Osteocyte (in vitro differentiated cells): Measurements from ENCODE around the gene CLIP1. TPM values are rescaled to one million over a fixed set of nuclear protein-coding genes. Genes with fewer than 3 reads are reported as not detected.

ENCODE experiments used
- DNase-seq: peaks from one replicate; pipeline ENCODE4 v3.0.0; 2021; ENCODE audit warnings: mixed read lengths; ENCODE audit not compliant: unreplicated experiment; ENCODE audit errors: extremely low spot score
- H3K27ac Mint-ChIP-seq: one replicate; pipeline ENCODE4 v1.8.0; 2021; ENCODE audit warnings: mild to moderate bottlenecking, mixed read lengths; ENCODE audit not compliant: unreplicated experiment
- H3K27me3 Mint-ChIP-seq: one replicate; pipeline ENCODE4 v1.8.0; 2021; ENCODE audit warnings: mixed read lengths; ENCODE audit not compliant: unreplicated experiment
- H3K36me3 Mint-ChIP-seq: one replicate; pipeline ENCODE4 v1.8.0; 2021; ENCODE audit warnings: mixed read lengths; ENCODE audit not compliant: unreplicated experiment
- H3K4me1 Mint-ChIP-seq: one replicate; pipeline ENCODE4 v1.8.0; 2021; ENCODE audit warnings: mixed read lengths; ENCODE audit not compliant: unreplicated experiment
- H3K4me3 Mint-ChIP-seq: one replicate; pipeline ENCODE4 v1.8.0; 2021; ENCODE audit warnings: mild to moderate bottlenecking, moderate library complexity, mixed read lengths; ENCODE audit not compliant: unreplicated experiment
- H3K9me3 Mint-ChIP-seq: one replicate; pipeline ENCODE4 v1.8.0; 2021; ENCODE audit warnings: mixed read lengths; ENCODE audit not compliant: unreplicated experiment
- total RNA-seq: library from RNA; stranded (reverse); gene quantifications from 2 replicates; pipeline ENCODE4 v1.2.1, GENCODE V29; 2021
- TF ChIP-seq, protein P1 (sequence below): fragments of 200-600 bp; sonication (generic); IDR thresholded peaks from 2 replicates; pipeline ENCODE4 v1.5.0; 2021; ENCODE audit warnings: antibody characterized with exemption, mild to moderate bottlenecking, moderate library complexity

The CLIP1 gene
- total RNA-seq, 1 donor from 2014 or later, result 100.0 TPM

- Mint-ChIP-seq H3K9me3 (no peaks in the 10 kb centered on the region), H3K27me3 (no peaks in the 10 kb centered on the region), H3K27ac (no peak overlapping the region), H3K36me3 (peaks cover 47% of the 10 kb centered on the region), H3K4me1 (no peaks in the 10 kb centered on the region), H3K4me3 (no peak overlapping the region)
- DNase-seq, result no peak
- TF ChIP-seq, protein P1, sequence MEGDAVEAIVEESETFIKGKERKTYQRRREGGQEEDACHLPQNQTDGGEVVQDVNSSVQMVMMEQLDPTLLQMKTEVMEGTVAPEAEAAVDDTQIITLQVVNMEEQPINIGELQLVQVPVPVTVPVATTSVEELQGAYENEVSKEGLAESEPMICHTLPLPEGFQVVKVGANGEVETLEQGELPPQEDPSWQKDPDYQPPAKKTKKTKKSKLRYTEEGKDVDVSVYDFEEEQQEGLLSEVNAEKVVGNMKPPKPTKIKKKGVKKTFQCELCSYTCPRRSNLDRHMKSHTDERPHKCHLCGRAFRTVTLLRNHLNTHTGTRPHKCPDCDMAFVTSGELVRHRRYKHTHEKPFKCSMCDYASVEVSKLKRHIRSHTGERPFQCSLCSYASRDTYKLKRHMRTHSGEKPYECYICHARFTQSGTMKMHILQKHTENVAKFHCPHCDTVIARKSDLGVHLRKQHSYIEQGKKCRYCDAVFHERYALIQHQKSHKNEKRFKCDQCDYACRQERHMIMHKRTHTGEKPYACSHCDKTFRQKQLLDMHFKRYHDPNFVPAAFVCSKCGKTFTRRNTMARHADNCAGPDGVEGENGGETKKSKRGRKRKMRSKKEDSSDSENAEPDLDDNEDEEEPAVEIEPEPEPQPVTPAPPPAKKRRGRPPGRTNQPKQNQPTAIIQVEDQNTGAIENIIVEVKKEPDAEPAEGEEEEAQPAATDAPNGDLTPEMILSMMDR, result no peak
Measured at GRCh38 chr12:122346054-122346453, 76.4 kb downstream of the CLIP1 start.

- TF ChIP-seq, protein P1, result no peak
- Mint-ChIP-seq H3K4me3 (no peak overlapping the region), H3K27me3 (no peaks in the 10 kb centered on the region), H3K4me1 (no peaks in the 10 kb centered on the region), H3K9me3 (no peaks in the 10 kb centered on the region), H3K27ac (no peak overlapping the region), H3K36me3 (peaks cover 46% of the 10 kb centered on the region)
- peak; percentile 13 for DNase-seq
Measured at GRCh38 chr12:122345042-122345441, 77.4 kb downstream of the CLIP1 start.

DNA sequence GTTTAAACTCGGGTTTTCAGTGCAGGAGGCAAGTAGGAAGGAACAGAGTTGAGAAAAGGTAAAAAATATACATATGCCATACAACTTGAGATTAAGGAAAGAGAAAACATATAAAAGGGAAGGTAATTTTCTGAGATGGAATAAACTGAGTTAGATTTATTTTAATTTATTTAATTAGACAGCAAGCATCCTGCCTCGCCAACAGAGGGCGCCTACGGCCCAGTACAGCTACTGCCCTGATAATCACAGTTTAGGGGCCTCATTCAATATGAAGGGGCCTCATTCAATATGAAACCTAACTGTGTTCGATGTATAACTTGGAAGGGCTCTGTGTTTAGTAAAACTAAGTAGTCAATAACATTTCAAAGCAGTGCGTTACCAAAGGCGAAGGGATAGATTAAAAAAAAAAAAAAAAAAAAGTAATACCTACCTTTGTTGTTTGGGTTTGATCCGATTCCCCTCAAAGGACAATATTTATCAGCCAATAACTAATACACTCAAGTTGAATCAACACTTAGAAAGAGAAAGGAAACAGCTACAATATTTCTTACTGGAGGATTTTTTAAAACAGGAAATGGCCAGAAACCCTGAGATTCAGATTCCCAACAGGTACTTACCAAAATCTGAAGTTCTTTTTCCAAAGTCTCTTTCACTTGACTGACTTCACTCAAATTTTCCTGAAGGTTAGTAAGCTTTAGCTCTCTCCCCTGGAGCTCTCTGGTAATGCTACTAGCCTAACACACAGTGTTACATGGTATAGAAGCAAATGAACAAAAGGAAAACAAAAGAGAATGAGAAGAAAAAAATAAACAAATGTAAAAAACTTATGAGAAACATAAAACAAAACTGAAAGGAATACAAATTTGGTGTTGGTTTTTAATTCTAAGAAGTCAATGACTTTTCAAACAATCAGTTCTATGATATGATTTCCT, 86.2 kb downstream of the CLIP1 start:
- Mint-ChIP-seq H3K4me1 (no peaks in the 10 kb centered on the region), H3K9me3 (no peaks in the 10 kb centered on the region), H3K36me3 (peaks cover 52% of the 10 kb centered on the region), H3K27ac (no peak overlapping the region), H3K4me3 (no peak overlapping the region), H3K27me3 (no peaks in the 10 kb centered on the region)
- DNase-seq, result peak; percentile 19
- TF ChIP-seq, protein P1, result peak; percentile 67

DNA sequence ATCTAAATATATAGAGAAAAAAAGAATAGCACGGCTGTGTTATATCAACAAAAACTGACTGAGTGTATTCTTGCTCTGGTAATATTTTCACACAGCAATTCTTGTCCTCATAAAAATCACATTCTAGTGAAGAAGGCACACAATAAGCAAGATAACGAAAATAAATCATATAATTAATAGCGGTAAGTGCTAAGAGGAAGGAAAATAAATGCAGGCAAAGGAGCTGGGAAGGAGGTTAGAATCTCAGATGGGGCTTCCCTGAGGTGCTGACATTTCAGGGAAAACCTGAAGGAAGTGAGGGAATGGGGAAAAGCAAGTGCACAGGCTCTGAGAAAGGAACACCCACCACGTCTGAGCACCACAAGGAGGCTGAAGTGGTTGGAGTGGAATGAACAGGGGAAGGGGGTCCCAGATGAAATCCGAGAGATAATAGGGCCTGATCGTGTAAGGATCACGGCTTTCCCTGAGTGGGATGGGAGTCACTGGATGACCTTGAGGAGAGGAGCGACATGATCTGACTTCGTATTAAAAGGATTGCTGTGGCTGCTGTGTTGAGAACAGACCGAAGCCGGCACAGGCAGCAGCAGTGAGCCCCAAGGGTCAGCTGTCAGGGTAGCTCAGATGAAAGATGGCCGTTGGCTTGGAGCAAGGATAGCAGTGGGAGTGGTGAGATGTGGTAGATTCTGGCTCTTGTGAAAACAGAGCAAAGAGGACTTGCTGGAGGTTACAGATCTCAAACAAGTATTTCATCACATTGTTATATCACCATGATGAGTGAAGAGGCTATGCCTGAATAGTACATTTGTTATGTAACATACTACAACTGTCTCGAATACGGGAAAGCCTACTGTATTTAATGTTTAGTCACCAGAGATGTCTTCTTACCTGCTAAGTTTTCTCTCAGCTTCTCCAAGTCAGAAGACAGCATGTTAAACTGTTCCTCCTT, 89.1 kb downstream of the CLIP1 start:
- no peak overlapping the region for H3K27ac Mint-ChIP-seq
- TF ChIP-seq, protein P1, result no peak
- peak; percentile 42 for DNase-seq
- peaks cover 37% of the 10 kb centered on the region for H3K36me3 Mint-ChIP-seq
- H3K27me3 Mint-ChIP-seq, result no peaks in the 10 kb centered on the region
- H3K4me3 Mint-ChIP-seq, result no peak overlapping the region
- no peaks in the 10 kb centered on the region for H3K4me1 Mint-ChIP-seq
- no peaks in the 10 kb centered on the region for H3K9me3 Mint-ChIP-seq
